Effector memory CD4-positive, alpha-beta T cell (primary cell): ENCODE results near the gene GGACT.
"Not testable (repeated sequence)": the region's sequence is repeated elsewhere in the genome, so short reads cannot be mapped to it uniquely, and the experiment has no call there.

ENCODE experiments used
- DNase-seq, 3 donors: peaks; one replicate each; pipeline ENCODE4 v3.0.0-alpha.2; 2020
- H3K27ac ChIP-seq: 2 replicates; pipeline ENCODE4 v1.7.0; 2013; ENCODE audit warnings: mild to moderate bottlenecking, low read length, moderate library complexity; ENCODE audit not compliant: insufficient read depth, poor library complexity, severe bottlenecking
- H3K27me3 ChIP-seq: replicated peaks from 2 replicates; pipeline ENCODE4 v1.7.0; 2013; ENCODE audit warnings: mild to moderate bottlenecking, low read length; ENCODE audit not compliant: insufficient read depth, control insufficient read depth, poor library complexity, severe bottlenecking
- H3K36me3 ChIP-seq: 2 replicates; pipeline ENCODE4 v1.7.0; 2013; ENCODE audit warnings: mild to moderate bottlenecking, low read length, moderate library complexity; ENCODE audit not compliant: control insufficient read depth, insufficient read depth
- H3K4me1 ChIP-seq: 2 replicates; pipeline ENCODE4 v1.7.0; 2013; ENCODE audit warnings: low read length, mild to moderate bottlenecking; ENCODE audit not compliant: control insufficient read depth, insufficient read depth, poor library complexity, severe bottlenecking
- H3K4me3 ChIP-seq: 2 replicates; pipeline ENCODE4 v1.7.0; 2013; ENCODE audit warnings: low read length, low read depth, mild to moderate bottlenecking; ENCODE audit not compliant: insufficient read depth, poor library complexity, severe bottlenecking
- H3K9me3 ChIP-seq: 2 replicates; pipeline ENCODE4 v1.7.0; 2013; ENCODE audit warnings: mild to moderate bottlenecking, low read length, moderate library complexity; ENCODE audit not compliant: control insufficient read depth

Gene GGACT

DNA sequence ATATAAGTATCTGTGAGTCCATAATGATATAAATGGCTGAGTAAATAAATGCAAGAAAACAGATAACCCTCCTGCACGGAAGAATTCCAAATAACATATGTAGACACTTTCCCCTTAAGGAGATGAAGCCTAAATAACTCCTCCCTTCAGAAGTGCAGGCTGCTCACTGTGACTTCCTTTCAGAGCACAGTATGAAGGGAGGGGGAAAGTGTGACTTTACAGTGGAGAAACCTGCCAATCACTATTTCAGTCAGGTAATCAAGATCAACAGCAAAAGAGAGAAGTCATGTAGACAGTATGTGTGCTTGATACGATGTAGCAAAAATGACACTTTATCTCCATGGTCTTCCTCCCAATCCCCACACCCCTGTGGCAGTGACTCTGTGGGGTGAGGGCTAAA lies 7.1 kb downstream of the GGACT start:
- H3K9me3 ChIP-seq = no peaks in the 10 kb centered on the region
- no peak for DNase-seq
- H3K4me3 ChIP-seq = no peak overlapping the region
- no peak overlapping the region for H3K27ac ChIP-seq
- peaks cover 6% of the 10 kb centered on the region for H3K4me1 ChIP-seq
- H3K27me3 ChIP-seq = no peaks in the 10 kb centered on the region
- no peaks in the 10 kb centered on the region for H3K36me3 ChIP-seq

DNA sequence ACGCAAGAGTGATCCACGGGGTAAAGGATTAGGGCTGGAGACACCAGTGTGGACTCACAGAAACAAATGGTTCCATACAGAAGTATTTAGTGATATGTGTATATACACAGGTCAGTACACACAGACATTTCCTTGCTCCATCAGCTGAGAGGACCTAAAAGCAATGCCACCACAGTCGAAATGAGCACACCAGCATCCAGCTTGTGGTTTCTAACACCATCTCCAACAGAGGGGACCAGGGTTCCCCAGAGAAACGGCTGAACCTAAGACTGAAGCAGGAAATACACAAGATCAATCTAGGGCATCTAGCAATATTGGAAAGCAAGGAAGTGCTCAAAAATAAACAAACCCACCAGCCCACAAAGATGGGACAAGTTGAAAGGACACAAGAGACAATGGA lies 7.6 kb downstream of the GGACT start:
- H3K9me3 ChIP-seq = no peaks in the 10 kb centered on the region
- H3K36me3 ChIP-seq = no peaks in the 10 kb centered on the region
- H3K27ac ChIP-seq = no peak overlapping the region
- H3K4me1 ChIP-seq = peaks cover 6% of the 10 kb centered on the region
- no peak for DNase-seq
- H3K4me3 ChIP-seq = no peak overlapping the region
- no peaks in the 10 kb centered on the region for H3K27me3 ChIP-seq

DNA sequence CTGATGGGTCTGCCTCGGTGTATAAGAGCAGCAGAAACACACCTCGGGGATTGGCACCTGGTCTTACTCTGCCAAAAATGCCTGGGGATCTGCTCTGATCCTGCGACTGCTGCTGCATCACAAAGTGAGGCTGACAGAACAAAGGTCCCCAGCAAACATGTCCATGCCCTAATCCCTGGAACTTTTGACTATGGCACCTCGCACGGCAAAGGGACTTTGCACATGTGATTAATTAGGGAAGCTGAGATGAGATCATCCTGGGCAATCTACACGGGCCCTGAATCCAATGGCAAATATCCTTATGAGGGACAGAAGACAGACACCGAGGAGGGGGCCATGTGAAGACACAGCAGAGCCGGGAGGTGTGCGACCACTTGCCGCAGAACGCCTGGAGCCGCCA lies 8.5 kb downstream of the GGACT start:
- peaks cover 3% of the 10 kb centered on the region for H3K4me1 ChIP-seq
- DNase-seq = no peak
- no peaks in the 10 kb centered on the region for H3K36me3 ChIP-seq
- H3K9me3 ChIP-seq = no peaks in the 10 kb centered on the region
- no peaks in the 10 kb centered on the region for H3K27me3 ChIP-seq
- no peak overlapping the region for H3K4me3 ChIP-seq
- no peak overlapping the region for H3K27ac ChIP-seq

DNA sequence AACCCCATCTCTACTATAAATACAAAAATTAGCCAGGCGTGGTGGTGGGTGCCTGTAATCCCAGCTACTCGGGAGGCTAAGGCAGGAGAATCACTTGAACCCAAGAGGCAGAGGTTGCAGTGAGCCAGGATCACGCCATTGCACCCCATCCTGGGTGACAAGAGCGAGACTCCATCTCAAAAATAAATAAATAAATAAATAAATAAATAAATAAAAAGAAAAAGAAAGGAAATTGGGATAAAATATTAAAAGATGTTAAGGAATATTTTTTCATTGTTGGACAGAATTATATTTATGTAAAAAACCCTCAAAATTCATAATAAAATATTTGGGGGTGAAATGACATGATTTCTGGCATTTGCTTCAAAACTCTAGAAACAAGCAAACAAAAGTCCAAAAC lies 11.3 kb downstream of the GGACT start:
- DNase-seq, H3K27me3 ChIP-seq, H3K4me3 ChIP-seq, H3K9me3 ChIP-seq, H3K4me1 ChIP-seq, H3K36me3 ChIP-seq, H3K27ac ChIP-seq: not testable (repeated sequence)

DNA sequence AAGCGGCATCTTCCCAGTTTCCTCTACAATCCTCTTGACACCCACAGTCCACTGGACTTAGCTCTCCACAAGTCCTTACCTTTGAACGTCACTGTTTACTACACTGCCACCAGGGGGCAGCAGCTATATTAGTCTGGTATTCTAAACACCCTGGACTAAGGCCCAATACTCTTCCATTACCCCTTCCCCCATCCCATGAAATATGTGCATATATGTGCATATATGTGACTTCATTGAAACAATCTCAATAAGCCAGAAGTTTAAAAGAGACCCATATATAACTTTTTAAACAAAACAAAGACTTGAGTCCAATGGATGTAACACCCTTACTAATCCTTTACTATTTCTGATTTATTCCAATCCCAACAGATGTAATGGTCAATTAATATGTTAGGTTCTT lies 15.5 kb downstream of the GGACT start:
- peak; percentile 32 to 61 (median 37) for DNase-seq
- Histone ChIP-seq H3K4me3 (no peak overlapping the region), H3K27ac (no peak overlapping the region), H3K36me3 (no peaks in the 10 kb centered on the region), H3K27me3 (no peaks in the 10 kb centered on the region), H3K9me3 (no peaks in the 10 kb centered on the region), H3K4me1 (no peaks in the 10 kb centered on the region)

DNA sequence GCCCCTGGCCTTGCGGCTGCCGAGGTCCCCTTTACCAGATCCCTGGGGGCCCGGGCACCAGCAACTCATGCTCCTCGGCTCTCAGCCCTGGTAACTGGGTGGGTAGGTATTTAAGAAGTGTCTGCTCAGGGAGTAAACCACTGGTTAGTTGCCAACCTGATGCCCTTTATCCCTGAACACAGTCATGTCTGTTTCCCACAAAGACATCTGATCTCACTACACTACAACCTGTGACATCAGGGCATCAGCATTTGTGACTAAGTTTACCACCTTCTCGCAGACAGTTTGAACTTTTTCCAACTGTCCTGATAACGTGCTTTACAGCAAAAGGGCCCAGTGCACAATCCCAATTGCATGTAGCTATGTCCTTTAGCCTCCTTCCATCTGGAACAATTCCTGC lies 22.0 kb downstream of the GGACT start:
- H3K9me3 ChIP-seq = no peaks in the 10 kb centered on the region
- H3K36me3 ChIP-seq = no peaks in the 10 kb centered on the region
- H3K27ac ChIP-seq = no peak overlapping the region
- no peak overlapping the region for H3K4me3 ChIP-seq
- no peak for DNase-seq
- no peaks in the 10 kb centered on the region for H3K27me3 ChIP-seq
- H3K4me1 ChIP-seq = no peaks in the 10 kb centered on the region

DNA sequence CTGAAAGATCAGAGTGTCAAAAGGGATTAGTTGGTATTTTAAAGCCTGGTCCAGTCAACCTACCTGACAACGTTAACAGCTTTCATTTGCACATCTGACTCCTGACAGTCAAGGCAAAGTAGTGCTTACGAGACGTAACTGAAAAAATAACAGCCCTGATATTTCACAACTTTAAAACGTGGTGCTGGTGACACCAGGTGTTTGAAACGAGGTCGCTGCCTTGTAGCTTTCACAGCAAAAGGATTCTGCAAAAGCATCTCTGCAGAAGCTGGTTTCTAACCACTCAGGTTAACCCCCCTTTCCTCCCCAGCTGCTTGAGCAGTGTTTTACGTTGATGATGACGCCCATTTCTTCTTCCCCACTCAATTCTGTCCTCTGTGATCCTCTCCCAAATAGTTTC lies 23.3 kb downstream of the GGACT start:
- H3K36me3 ChIP-seq = no peaks in the 10 kb centered on the region
- no peaks in the 10 kb centered on the region for H3K4me1 ChIP-seq
- no peak for DNase-seq
- no peaks in the 10 kb centered on the region for H3K9me3 ChIP-seq
- no peak overlapping the region for H3K4me3 ChIP-seq
- no peaks in the 10 kb centered on the region for H3K27me3 ChIP-seq
- no peak overlapping the region for H3K27ac ChIP-seq

DNA sequence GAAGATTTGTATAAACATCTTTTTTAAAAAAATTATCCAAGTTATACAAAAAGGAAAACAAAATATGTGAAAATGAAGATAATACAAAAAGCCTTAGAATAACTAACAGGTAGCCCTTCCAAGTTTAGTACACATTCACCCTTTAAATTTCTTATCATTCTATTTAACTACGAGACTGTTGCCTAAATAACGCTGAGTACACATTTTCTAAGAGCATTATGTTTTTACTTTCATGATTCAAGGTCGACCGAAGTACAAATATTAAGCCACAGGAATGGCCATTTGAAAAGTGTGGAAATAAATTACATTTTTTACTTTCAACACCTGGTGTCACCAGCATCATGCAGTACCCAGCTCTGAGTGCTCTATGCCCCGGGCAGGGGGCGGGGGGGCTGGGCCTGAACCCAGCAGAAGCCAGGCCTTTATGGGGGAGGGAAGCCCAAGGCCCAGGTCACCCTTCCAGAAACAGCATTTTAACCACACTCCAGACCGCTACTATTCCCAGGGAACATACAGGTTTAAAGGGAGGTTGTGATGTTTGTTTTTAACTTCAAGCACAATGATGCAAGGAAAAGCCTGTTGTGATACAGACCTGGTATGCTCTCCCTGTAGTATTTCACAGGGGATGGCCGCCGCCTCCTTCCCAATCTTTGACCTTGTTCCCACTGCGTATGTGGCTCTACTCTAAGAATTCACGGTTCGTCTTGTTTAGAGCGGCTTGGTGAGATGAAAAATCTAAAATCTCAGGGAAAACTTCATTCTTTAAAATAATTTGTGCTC lies 24.0 kb downstream of the GGACT start:
- no peak overlapping the region for H3K27ac ChIP-seq
- H3K9me3 ChIP-seq = no peaks in the 10 kb centered on the region
- no peaks in the 10 kb centered on the region for H3K27me3 ChIP-seq
- H3K36me3 ChIP-seq = no peaks in the 10 kb centered on the region
- no peak for DNase-seq
- H3K4me1 ChIP-seq = no peaks in the 10 kb centered on the region
- no peak overlapping the region for H3K4me3 ChIP-seq

DNA sequence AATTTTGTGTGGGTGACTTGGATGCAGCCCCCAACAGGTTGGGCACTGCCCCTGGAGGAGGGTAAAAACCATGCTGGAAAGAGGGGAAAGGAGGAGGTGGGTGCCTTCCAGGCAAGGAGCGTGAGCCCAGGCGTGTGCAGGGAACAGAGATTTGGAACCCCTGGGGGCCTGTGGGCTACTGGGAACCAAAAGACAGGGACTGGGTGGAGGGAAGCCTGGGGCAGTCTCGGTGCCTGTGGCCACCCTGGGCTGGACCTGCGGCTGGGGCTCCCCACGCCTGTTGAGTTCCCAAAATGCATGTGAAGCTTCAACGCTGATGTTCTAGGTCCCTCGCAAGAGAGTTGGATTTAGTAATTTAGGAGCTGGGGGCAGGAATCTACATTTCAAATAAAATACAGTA lies 24.8 kb downstream of the GGACT start:
- H3K36me3 ChIP-seq = no peaks in the 10 kb centered on the region
- no peaks in the 10 kb centered on the region for H3K27me3 ChIP-seq
- H3K4me3 ChIP-seq = no peak overlapping the region
- H3K4me1 ChIP-seq = no peaks in the 10 kb centered on the region
- H3K27ac ChIP-seq = no peak overlapping the region
- no peaks in the 10 kb centered on the region for H3K9me3 ChIP-seq
- DNase-seq = no peak

DNA sequence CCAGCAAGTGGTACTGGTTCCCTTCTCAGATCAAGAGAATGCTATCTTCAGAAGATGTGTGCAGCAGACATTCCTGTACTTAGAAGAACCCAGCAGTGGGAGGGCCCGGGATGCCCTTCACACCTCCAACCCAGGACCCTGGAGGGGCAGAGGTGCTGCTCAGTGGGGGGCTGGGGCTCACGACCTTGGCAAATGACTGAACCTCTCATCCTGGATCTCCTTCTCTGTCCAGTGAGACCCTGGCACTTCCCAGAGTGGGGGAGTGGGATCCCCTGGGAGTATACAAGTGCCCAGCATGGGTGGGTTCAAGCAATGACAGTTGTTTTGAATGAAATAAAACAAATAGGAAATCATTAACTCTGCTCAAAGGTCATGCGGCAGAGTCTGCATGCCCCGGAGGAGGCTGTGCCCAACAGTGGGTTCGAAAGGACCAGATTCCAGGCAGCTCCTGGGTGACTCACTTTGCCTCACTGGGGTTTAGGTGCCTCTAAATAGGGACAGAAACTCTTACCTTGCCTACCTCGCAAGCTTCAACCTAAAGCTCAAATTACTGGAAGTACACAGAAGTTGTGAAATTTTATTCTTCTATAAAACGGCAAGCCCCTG lies 26.9 kb downstream of the GGACT start:
- Histone ChIP-seq H3K9me3 (no peaks in the 10 kb centered on the region), H3K4me3 (no peak overlapping the region)

More for the DNA sequence above, 26.9 kb downstream of the GGACT start:
- Histone ChIP-seq H3K27me3 (no peaks in the 10 kb centered on the region), H3K36me3 (no peaks in the 10 kb centered on the region), H3K27ac (no peak overlapping the region), H3K4me1 (no peaks in the 10 kb centered on the region)
- no peak for DNase-seq
